Right renal pelvis (tissue), 4 donors: Measurements from ENCODE around the gene NBPF4. TPM values are rescaled to one million over a fixed set of nuclear protein-coding genes. Genes with fewer than 3 reads are reported as not detected.
"Not testable (repeated sequence)": the region's sequence is repeated elsewhere in the genome, so short reads cannot be mapped to it uniquely, and the experiment has no call there.

ENCODE experiments used
- DNase-seq, 4 donors: peaks; one replicate each; pipeline ENCODE4 v3.0.0-alpha.2; 2013; ENCODE audit warnings: low read depth in 4 of 4, low spot score in 3 of 4, missing footprints in 1 of 4
- polyA plus RNA-seq, 4 donors: library from polyadenylated mRNA; unstranded; fragments of 120-200 nt; gene quantifications; one replicate each; pipeline ENCODE4 v1.2.1, GENCODE V29; 2013; ENCODE audit not compliant: insufficient read length in 4 of 4

NBPF4 gene
- polyA plus RNA-seq, 4 donors: not detected

- not testable (repeated sequence) for DNase-seq
Measured at GRCh38 chr1:108214641-108215465, 29.0 kb downstream of the NBPF4 start.

DNA sequence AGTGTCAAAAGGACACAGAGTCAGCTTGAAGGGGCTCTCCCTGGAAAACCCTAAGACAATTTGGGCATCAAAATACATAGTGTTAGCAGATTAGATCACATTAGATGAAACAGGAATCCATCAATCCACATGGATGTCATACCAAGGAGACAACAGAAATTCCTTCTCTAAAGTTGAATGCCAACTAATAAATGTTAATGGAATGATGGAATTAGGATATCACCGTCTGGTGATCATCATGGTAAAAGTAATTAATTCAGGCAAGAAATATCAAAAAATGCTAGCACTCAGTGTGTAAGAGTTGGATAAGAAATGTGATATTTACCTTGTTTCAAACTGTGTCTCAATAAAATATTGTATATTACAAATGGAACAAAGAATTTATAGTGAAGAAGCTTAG is 32.9 kb downstream of the NBPF4 start:
- no peak for DNase-seq

GRCh38 chr1:108209456-108210108 is 34.3 kb downstream of the NBPF4 start:
- DNase-seq: no peak

DNA sequence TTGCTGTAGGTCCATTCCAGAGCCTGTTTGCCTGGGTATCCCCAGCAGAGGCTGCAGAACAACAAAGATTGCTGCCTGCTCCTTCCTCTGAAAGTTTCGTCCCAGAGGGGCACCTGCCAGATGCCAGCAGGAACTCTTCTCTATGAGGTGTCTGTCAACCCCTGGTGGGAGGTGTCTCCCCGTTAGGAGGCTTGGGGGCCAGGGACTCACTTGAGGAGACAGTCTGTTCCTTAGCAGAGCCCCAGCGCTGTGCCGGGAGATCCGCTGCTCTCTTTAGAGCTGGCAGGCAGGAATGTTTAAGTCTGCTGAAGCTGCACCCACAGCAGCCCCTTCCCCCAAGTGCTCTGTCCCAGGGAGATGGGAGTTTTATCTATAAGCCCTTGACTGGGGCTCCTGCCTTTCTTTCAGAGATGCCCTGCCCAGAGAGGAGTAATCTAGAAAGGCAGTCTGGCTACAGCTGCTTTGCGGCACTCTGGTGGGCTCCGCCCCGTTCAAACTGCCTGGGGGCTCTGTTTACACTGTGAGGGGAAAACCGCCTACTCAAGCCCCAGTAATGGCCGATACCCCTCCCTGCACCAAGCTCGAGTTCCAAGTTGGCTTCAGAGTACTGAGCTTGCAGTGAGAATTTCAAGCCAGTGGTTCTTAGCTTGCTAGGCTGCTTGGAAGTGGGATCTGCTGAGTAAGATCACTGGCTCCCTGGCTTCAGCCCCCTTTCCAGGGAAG is 35.0 kb downstream of the NBPF4 start:
- DNase-seq: no peak

DNA sequence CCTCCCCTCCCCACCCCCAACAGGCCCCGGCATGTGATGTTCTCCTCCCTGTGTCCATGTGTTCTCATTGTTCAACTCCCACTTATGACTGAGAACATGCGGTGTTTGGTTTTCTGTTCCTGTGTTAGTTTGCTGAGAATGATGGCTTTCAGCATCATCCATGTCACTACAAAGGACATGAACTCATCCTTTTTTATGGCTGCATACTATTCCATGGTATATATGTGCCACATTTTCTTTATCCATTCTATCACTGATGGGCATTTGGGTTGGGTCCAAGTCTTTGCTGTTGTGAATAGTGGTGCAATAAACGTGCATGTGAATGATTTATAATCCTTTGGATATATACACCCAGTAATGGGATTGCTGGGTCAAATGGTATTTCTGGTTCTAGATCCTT is 40.3 kb downstream of the NBPF4 start:
- DNase-seq: not testable (repeated sequence)

DNA sequence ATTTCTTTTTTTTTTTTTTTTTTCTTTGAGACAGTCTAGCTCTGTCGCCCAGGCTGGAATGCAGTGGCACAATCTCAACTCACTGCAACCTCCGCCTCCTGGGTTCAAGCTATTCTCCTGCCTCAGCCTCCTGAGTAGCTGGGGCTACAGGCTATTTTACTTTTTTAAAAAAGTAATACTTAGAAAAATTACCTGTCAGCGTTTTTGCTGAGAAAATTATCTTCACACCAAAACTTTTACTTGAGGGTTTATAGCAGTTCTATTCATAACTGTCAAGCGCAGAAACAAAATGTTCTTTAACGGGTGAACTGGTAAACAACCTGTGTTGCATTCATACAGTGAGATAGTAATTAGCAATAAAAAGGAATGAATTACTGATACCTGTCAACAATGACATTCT is 42.2 kb downstream of the NBPF4 start:
- no peak for DNase-seq

- peak in 3 of 4 donors; percentile 21 to 36 (median 22) for DNase-seq
Measured at GRCh38 chr1:108200687-108201051, 43.2 kb downstream of the NBPF4 start.

DNA sequence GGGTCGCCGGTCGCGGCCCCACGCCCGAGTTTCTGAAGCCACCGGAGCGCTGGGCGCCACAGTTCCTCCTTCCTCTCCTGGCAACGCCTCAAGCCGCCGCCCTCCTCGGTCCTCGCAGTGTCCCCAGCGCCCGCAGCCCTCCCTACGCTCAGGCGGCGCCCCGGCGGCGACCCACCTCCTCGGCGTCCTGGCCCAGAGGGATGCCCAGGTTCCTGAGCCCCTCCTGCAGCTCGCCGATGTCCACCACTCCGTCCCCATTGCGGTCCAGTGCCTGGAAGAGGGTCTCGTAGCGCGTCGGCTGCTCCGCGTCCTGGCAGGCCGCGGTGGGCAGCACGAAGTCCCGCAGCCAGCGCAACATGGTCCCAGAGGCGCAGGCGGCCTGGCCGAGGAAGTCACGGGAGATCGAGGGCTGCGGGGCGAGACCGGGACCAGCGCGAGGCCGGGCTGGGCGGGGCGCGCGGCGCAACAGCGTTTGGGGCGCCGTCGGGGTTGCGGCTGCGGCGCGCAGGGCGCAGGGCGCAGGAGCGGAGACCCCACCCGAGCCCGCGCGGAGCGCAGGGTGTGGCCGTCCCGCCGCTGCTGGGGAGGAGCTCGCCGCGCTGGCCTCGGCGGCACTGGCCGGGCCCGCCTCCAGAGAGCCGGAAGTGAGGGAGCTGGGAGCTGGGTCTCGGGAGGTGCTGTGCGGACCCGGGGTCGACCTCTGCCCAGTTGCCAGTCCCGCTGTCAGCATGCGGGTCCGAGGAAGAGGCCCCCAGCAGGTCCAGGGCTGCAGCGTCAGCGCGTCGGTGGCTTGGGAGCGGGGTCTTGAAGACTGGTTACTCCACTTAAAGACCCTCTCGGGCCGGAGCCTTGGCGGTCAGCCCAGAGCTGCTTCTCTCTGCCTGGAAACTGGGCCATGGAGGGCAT is 43.8 kb downstream of the NBPF4 start, which contains the start of gene SLC25A24:
Gene SLC25A24, minus strand, starts transcription at position 563 of the 906 bp plus-strand sequence. Its CDS starts 205 bp downstream, at position 358.
- peak; percentile 60 to 72 (median 66) for DNase-seq

DNA sequence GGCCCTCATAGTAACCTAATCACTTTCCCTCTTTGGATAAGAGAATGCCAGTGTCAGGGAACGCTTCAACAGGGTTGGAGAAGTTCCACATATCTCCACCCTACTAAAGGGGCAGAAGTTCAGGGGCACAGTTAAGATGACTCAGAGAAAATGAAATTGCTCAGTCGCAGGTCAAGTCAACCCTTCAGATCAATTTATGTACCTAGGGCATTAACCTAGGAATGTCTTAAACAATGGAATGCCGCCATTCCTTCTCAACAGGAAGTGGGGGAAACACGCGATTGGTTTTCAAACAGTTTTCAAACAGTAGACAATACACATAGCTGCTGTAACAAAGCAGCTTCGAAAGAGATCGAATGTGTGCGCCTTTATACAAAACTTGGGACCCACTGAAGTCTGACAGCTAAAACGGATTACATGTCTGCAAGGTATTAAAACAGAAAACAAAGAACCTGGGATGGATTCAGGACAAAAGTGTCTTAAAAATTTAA is 44.6 kb downstream of the NBPF4 start:
- DNase-seq: peak; percentile 12 to 29 (median 20)

GRCh38 chr1:108194051-108194450 is 49.8 kb downstream of the NBPF4 start:
- no peak for DNase-seq

- no peak for DNase-seq
Measured at GRCh38 chr1:108193333-108193732, 50.5 kb downstream of the NBPF4 start.

GRCh38 chr1:108192581-108192980 is 51.3 kb downstream of the NBPF4 start:
- no peak for DNase-seq

DNA sequence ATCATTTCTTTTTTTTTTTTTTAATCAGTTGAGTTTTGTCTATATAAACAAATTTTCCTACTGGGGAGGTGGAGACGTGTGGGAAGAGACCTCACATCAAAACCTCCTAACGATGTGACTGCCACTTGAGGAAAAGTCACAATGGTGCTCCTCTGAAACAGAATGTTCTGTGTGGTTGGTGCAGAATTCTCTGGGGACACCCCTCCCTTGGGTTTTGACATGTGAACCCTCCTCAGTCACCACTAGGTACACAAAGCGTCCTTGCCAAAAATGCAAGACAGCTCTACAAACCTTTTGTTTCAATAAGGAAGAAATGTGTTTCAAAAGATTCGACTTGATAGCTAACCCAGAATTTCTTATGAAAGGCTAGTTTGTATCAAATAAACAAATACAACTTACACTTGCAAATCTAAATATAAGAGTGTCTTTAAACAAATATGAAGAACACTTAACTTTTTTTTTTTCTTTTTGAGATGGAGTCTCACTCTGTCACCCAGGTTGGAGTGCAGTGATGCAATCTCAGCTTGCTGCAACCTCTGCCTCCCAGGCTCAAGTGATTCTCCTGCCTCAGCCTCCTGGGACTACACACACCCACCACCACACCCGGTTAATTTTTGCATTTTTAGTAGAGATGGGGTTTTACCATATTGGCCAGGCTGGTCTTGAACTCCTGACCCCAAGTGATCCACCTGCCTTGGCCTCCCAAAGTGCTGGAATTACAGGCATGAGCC is 53.0 kb downstream of the NBPF4 start:
- DNase-seq: no peak

- DNase-seq: no peak
Measured at GRCh38 chr1:108190001-108190634, 53.8 kb downstream of the NBPF4 start.

DNA sequence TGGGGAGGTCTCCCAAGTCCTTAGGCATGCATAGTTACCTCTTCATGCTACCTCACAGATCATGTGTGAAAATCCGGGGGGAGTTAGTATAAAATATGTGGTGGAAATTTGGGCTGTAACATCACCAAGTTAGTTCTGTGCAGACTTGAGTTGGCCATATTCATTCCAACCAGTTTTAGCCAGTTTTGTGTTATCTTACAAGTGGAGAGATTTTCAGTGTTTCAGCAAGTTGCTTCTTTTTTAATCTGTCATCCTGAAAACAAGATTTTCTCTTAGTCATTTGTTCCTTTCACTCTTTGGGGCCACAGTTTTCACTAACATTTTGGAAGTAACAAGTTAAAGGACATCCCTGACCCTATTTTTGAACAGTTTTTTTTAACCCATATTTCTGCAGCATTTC is 55.1 kb downstream of the NBPF4 start:
- no peak for DNase-seq

DNA sequence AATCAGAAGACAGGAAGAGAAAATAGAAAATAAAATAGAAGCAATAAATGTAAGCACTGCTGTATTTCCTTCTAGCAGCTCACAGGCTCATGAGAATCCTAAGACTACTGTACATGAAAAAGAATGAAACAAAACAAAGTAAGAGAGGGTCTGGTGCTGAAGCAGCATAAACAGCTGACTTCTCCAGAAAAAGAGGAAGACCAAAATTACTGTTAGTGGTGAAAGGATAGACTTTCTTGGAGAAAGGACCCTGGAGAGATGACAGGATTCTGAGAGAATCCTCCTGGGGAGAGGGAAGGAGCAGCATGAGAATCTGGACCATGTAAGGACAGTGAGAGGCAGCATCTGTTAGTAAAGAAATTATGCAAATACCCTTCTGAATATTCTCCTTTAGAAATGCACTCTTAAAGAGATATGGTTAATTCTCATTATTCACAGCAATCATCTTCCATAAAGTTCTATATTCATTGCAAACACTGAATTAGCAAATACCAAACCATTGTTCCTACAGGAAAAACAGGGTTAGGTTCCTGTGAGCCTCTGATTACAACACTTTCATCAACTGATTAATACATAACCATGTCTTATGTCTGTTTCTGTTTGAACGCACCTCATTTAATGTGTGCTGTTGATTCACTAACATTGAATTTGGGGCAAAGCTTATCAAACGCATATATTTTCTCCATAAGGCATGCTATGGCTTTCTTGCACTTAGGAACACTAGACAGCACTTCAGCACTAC is 60.7 kb downstream of the NBPF4 start:
- no peak for DNase-seq

GRCh38 chr1:108179018-108179417 is 64.9 kb downstream of the NBPF4 start:
- DNase-seq: no peak
